GM23338 (cell line): ENCODE results near the gene HIBADH. TPM values are rescaled to one million over a fixed set of nuclear protein-coding genes. Genes with fewer than 3 reads are reported as not detected.

Experiments used
- ATAC-seq: fragments of 200-7000 bp; cut with Tn5 transposase; 3 replicates; pipeline ENCODE4 v1.9.1; 2020
- DNase-seq: peaks from one replicate; pipeline ENCODE4 v3.0.0-alpha.2; 2015; ENCODE audit warnings: low spot score
- H2AFZ ChIP-seq: fragments of 200-600 bp; sonication (generic); 2 replicates; pipeline ENCODE4 v1.8.0; 2016; ENCODE audit warnings: antibody characterized with exemption, mild to moderate bottlenecking, moderate library complexity
- H3F3A ChIP-seq: fragments of 200-600 bp; sonication (generic); replicated peaks from 2 replicates; pipeline ENCODE4 v1.8.0; 2017; ENCODE audit warnings: antibody characterized with exemption, mixed run types, low read depth
- H3K27ac ChIP-seq: fragments of 200-600 bp; sonication (generic); 2 replicates; pipeline ENCODE4 v1.6.1; 2016; ENCODE audit warnings: low read depth
- H3K27me3 ChIP-seq: fragments of 200-600 bp; sonication (generic); 2 replicates; pipeline ENCODE4 v1.8.0; 2016; ENCODE audit warnings: mild to moderate bottlenecking, mixed run types, moderate library complexity; ENCODE audit not compliant: insufficient read depth
- H3K36me3 ChIP-seq: fragments of 200-600 bp; sonication (generic); 2 replicates; pipeline ENCODE4 v1.8.0; 2016; ENCODE audit warnings: mild to moderate bottlenecking; ENCODE audit not compliant: insufficient read depth
- H3K4me1 ChIP-seq: fragments of 200-600 bp; sonication (generic); 2 replicates; pipeline ENCODE4 v1.8.0; 2016; ENCODE audit warnings: mild to moderate bottlenecking, moderate library complexity; ENCODE audit not compliant: insufficient read depth
- H3K4me2 ChIP-seq: fragments of 200-600 bp; sonication (generic); 2 replicates; pipeline ENCODE4 v1.7.1; 2017; ENCODE audit warnings: mixed run types
- H3K4me3 ChIP-seq: fragments of 200-600 bp; sonication (generic); 2 replicates; pipeline ENCODE4 v1.6.1; 2016; ENCODE audit warnings: mixed run types
- H3K79me2 ChIP-seq: fragments of 200-600 bp; sonication (generic); replicated peaks from 2 replicates; pipeline ENCODE4 v1.8.0; 2017; ENCODE audit warnings: mild to moderate bottlenecking; ENCODE audit not compliant: insufficient read depth
- H3K9me2 ChIP-seq: fragments of 200-600 bp; sonication (generic); 2 replicates; pipeline ENCODE4 v1.8.0; 2017; ENCODE audit not compliant: insufficient read depth
- H4K20me1 ChIP-seq: fragments of 200-600 bp; sonication (generic); replicated peaks from 2 replicates; pipeline ENCODE4 v1.8.0; 2017; ENCODE audit warnings: mild to moderate bottlenecking; ENCODE audit not compliant: insufficient read depth
- H3K27ac Mint-ChIP-seq: 2 replicates; pipeline ENCODE4 v1.8.0; 2020; ENCODE audit warnings: inconsistent platforms, mild to moderate bottlenecking, moderate library complexity, mixed read lengths
- H3K27me3 Mint-ChIP-seq: 3 replicates; pipeline ENCODE4 v1.8.0; 2022; ENCODE audit warnings: low read depth, mild to moderate bottlenecking, moderate library complexity, mixed read lengths, inconsistent platforms; ENCODE audit not compliant: insufficient read depth, poor library complexity
- H3K36me3 Mint-ChIP-seq: 3 replicates; pipeline ENCODE4 v1.8.0; 2021; ENCODE audit warnings: low read depth, mild to moderate bottlenecking, inconsistent platforms, moderate library complexity, mixed read lengths
- H3K4me1 Mint-ChIP-seq: 3 replicates; pipeline ENCODE4 v1.8.0; 2020; ENCODE audit warnings: mild to moderate bottlenecking, inconsistent platforms, mixed read lengths
- H3K4me3 Mint-ChIP-seq: 3 replicates; pipeline ENCODE4 v1.8.0; 2021; ENCODE audit warnings: moderate library complexity, mild to moderate bottlenecking, inconsistent platforms, mixed read lengths
- H3K9me3 Mint-ChIP-seq: 3 replicates; pipeline ENCODE4 v1.8.0; 2020; ENCODE audit warnings: moderate library complexity, mild to moderate bottlenecking, inconsistent platforms, mixed read lengths
- CREB1 ChIP-seq: fragments of 250-450 bp; sonication (Bioruptor Pico); IDR thresholded peaks from 2 replicates; pipeline ENCODE4 v1.5.0; 2020; ENCODE audit warnings: low read depth, mild to moderate bottlenecking, moderate library complexity
- CTCF ChIP-seq, 2 experiments: fragments of 200-600 bp in 1 of 2; sonication (generic) in 1 of 2; conservative IDR thresholded peaks; 2 replicates each; pipeline versions ENCODE4 v1.5.1 to v1.6.1; 2016 to 2017; ENCODE audit warnings: antibody characterized with exemption in 2 of 2, low read depth in 2 of 2, mild to moderate bottlenecking in 2 of 2, moderate library complexity in 1 of 2
- EZH2phosphoT487 ChIP-seq: fragments of 200-600 bp; sonication (generic); IDR thresholded peaks from one replicate; pipeline ENCODE4 v1.8.1; 2018; ENCODE audit warnings: antibody characterized with exemption; ENCODE audit not compliant: unreplicated experiment
- JUNB ChIP-seq: IDR thresholded peaks from one replicate; pipeline ENCODE4 v1.6.1; 2016; ENCODE audit warnings: antibody characterized with exemption; ENCODE audit not compliant: unreplicated experiment
- POLR2AphosphoS5 ChIP-seq: IDR thresholded peaks from 2 replicates; pipeline ENCODE4 v1.6.1; 2016; ENCODE audit warnings: antibody characterized with exemption, low read depth
- REST ChIP-seq: IDR thresholded peaks from one replicate; pipeline ENCODE4 v1.6.1; 2018; ENCODE audit warnings: antibody characterized with exemption; ENCODE audit not compliant: unreplicated experiment
- STAT1 ChIP-seq: IDR thresholded peaks from one replicate; pipeline ENCODE4 v1.6.1; 2016; ENCODE audit warnings: antibody characterized with exemption; ENCODE audit not compliant: unreplicated experiment
- ZNF331 ChIP-seq: fragments of 250-450 bp; sonication (Bioruptor Pico); IDR thresholded peaks from 2 replicates; pipeline ENCODE4 v1.5.0; 2020; ENCODE audit warnings: low read depth, mild to moderate bottlenecking, moderate library complexity
- ZNF462 ChIP-seq: fragments of 250-450 bp; sonication (Bioruptor Pico); IDR thresholded peaks from 2 replicates; pipeline ENCODE4 v1.5.0; 2020; ENCODE audit warnings: mild to moderate bottlenecking, moderate library complexity
- polyA plus RNA-seq: library from polyadenylated mRNA; unstranded; fragments of >200 nt; fragmentation: Nextera tagmentation; extraction: Ambion mirVana; gene quantifications from 2 replicates; pipeline ENCODE4 v1.2.1, GENCODE V29; 2016
- total RNA-seq: library from RNA; depleted of rRNA; stranded (reverse); fragments of >200 nt; shearing (Covaris generic); gene quantifications from 2 replicates; pipeline ENCODE4 v1.2.3, GENCODE V29; 2014

The HIBADH gene
- total and polyA plus RNA-seq, 2 experiments from 2014 or later: 31.3 to 57.0 TPM

- Histone ChIP-seq H3K27ac (no peak overlapping the region), H3K27me3 (no peaks in the 10 kb centered on the region), H3K79me2 (peaks cover 3% of the 10 kb centered on the region; the same call in 1 of the 2 replicates), H3F3A (no peaks in the 10 kb centered on the region), H4K20me1 (peaks cover 5% of the 10 kb centered on the region; the same call in 1 of the 2 replicates), H3K36me3 (no peaks in the 10 kb centered on the region; the same call in 1 of the 2 replicates), H3K4me1 (peaks cover 29% of the 10 kb centered on the region), H3K4me3 (no peak overlapping the region), H3K4me2 (no peak overlapping the region), H2AFZ (no peak overlapping the region), H3K9me2 (no peaks in the 10 kb centered on the region)
- no peak overlapping the region for H3K4me3 Mint-ChIP-seq
- DNase-seq (no peak), ATAC-seq (no peak)
- TF ChIP-seq REST (no peak), ZNF462 (CRISPR knock-in tag) (no peak), STAT1 (no peak), ZNF331 (CRISPR knock-in tag) (no peak), JUNB (no peak), CTCF (conservative IDR thresholded peaks at IDR 0.05; ENCODE audit: low read depth in 2 of 2) (no peak), EZH2phosphoT487 (no peak), POLR2AphosphoS5 (no peak), CREB1 (CRISPR knock-in tag) (no peak)
- H3K9me3 Mint-ChIP-seq: no peaks in the 10 kb centered on the region
- no peaks in the 10 kb centered on the region for H3K36me3 Mint-ChIP-seq
- H3K27me3 Mint-ChIP-seq: no peaks in the 10 kb centered on the region
- H3K27ac Mint-ChIP-seq: no peak overlapping the region
- H3K4me1 Mint-ChIP-seq: peaks cover 32% of the 10 kb centered on the region
These were observed 53.7 kb downstream of the HIBADH start for GRCh38 chr7:27608776-27609495.
